ENCODE measurements around the gene GRPEL2.

The GRPEL2 gene

DNA sequence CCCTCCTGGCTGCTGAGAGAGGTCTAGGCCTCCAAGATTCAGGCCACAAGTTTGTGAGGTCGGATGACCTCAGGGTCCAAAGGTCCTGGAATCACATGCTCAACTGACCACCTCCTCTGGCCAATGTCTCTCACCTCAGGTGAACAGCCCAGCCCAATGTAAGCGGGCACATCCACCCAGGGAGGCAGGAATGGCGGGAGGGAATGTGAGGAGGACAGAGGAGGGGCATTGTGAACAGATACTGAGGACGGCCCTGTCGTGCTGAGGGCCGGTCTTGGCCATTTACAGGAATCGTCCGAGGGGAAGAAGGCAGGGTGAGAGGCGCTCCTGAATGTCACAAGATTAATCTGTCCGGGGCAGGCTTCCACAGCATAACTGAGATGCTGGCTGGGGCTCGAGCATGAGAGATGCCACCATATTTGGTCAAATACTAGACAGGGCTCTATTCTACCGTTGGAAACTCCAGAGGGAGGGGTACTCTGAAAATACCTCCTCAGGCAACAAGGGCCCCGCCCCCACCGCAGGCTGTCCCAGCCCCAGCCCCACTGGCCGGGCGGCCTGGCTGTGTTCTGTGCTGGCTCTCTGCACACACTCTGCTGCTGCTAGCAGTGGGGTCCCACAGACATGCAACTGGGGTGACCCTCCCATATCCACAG, 35.3 kb downstream of the GRPEL2 start:
- no peak for ATAC-seq (ENCODE audit: low read depth)
- no peaks in the 10 kb centered on the region for H3K36me3 ChIP-seq (ENCODE audit: low read depth)
- TF ChIP-seq CTCF (IDR thresholded peaks at IDR 0.05; ENCODE audit: poor library complexity, severe bottlenecking), result no peak
- no peaks in the 10 kb centered on the region for H3K4me1 ChIP-seq (ENCODE audit: insufficient read depth, poor library complexity, severe bottlenecking)
- no peaks in the 10 kb centered on the region for H3K9me3 ChIP-seq (ENCODE audit: severe bottlenecking)
- no peak overlapping the region for H3K4me3 ChIP-seq (ENCODE audit: severe bottlenecking)
- H3K27me3 ChIP-seq (ENCODE audit: insufficient read depth, poor library complexity, severe bottlenecking), result no peaks in the 10 kb centered on the region
- no peak for DNase-seq (ENCODE audit: low spot score)
- no peak overlapping the region for H3K27ac ChIP-seq (ENCODE audit: poor library complexity, severe bottlenecking)

- Histone ChIP-seq H3K36me3 (ENCODE audit: low read depth) (no peaks in the 10 kb centered on the region), H3K4me1 (ENCODE audit: insufficient read depth, poor library complexity, severe bottlenecking) (no peaks in the 10 kb centered on the region), H3K9me3 (ENCODE audit: severe bottlenecking) (no peaks in the 10 kb centered on the region), H3K27ac (ENCODE audit: poor library complexity, severe bottlenecking) (no peak overlapping the region), H3K4me3 (ENCODE audit: severe bottlenecking) (no peak overlapping the region), H3K27me3 (ENCODE audit: insufficient read depth, poor library complexity, severe bottlenecking) (no peaks in the 10 kb centered on the region)
- DNase-seq (ENCODE audit: low spot score), result no peak
- no peak for TF ChIP-seq CTCF (IDR thresholded peaks at IDR 0.05; ENCODE audit: poor library complexity, severe bottlenecking)
- ATAC-seq (ENCODE audit: low read depth), result peak; percentile 28
Measured at GRCh38 chr5:149381261-149381985, 36.1 kb downstream of the GRPEL2 start.

DNA sequence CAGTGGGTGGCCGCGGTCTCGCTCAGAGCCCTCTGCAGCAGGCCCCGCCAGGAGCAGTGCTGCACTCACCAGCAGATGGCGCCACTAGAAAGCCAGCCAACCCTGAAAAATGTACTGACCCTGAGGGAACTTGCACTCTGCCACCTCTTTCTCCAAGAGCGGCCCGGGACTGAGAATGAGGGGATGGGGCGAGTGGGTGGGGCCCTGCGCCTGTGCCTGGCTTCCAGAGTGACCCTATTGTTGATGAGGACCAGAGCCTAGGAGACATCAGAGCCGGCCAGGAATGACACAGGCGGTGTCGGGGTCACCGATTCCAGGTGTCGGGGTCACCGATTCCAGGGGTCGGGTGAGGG, 36.7 kb downstream of the GRPEL2 start:
- Histone ChIP-seq H3K4me3 (ENCODE audit: severe bottlenecking) (no peak overlapping the region), H3K36me3 (ENCODE audit: low read depth) (no peaks in the 10 kb centered on the region), H3K27me3 (ENCODE audit: insufficient read depth, poor library complexity, severe bottlenecking) (no peaks in the 10 kb centered on the region), H3K4me1 (ENCODE audit: insufficient read depth, poor library complexity, severe bottlenecking) (no peaks in the 10 kb centered on the region), H3K9me3 (ENCODE audit: severe bottlenecking) (no peaks in the 10 kb centered on the region), H3K27ac (ENCODE audit: poor library complexity, severe bottlenecking) (no peak overlapping the region)
- DNase-seq (ENCODE audit: low spot score) (no peak), ATAC-seq (ENCODE audit: low read depth) (peak; percentile 90)
- peak; percentile 98 for TF ChIP-seq CTCF (IDR thresholded peaks at IDR 0.05; ENCODE audit: poor library complexity, severe bottlenecking)

GRCh38 chr5:149382517-149383220, 37.4 kb downstream of the GRPEL2 start:
- Histone ChIP-seq H3K27me3 (ENCODE audit: insufficient read depth, poor library complexity, severe bottlenecking) (no peaks in the 10 kb centered on the region), H3K27ac (ENCODE audit: poor library complexity, severe bottlenecking) (no peak overlapping the region), H3K4me3 (ENCODE audit: severe bottlenecking) (no peak overlapping the region), H3K9me3 (ENCODE audit: severe bottlenecking) (no peaks in the 10 kb centered on the region), H3K4me1 (ENCODE audit: insufficient read depth, poor library complexity, severe bottlenecking) (no peaks in the 10 kb centered on the region), H3K36me3 (ENCODE audit: low read depth) (no peaks in the 10 kb centered on the region)
- no peak for TF ChIP-seq CTCF (IDR thresholded peaks at IDR 0.05; ENCODE audit: poor library complexity, severe bottlenecking)
- ATAC-seq (ENCODE audit: low read depth) (no peak), DNase-seq (ENCODE audit: low spot score) (no peak)

Data from RWPE2 (cell line).